Fibroblast of lung (primary cell): ENCODE data around the gene CCDC59. TPM values are rescaled to one million over a fixed set of nuclear protein-coding genes. Genes with fewer than 3 reads are reported as not detected.
A peak's percentile ranks its signal among the peaks of the same experiment; 100 is the strongest.

Experiments used
- DNase-seq, 2 donors: peaks; one replicate each; pipeline versions ENCODE4 v3.0.0 to v3.0.0-alpha.2; 2010; ENCODE audit warnings: low read depth in 2 of 2
- H2AFZ ChIP-seq: 2 replicates; pipeline ENCODE4 v1.5.1; 2012; ENCODE audit warnings: low read length, control low read depth, inconsistent platforms
- H3K27ac ChIP-seq: 2 replicates; pipeline ENCODE4 v1.5.1; 2011; ENCODE audit warnings: low read length, control low read depth; ENCODE audit not compliant: insufficient read depth
- H3K27me3 ChIP-seq: 2 replicates; pipeline ENCODE4 v1.5.1; 2011; ENCODE audit warnings: mild to moderate bottlenecking, low read length; ENCODE audit not compliant: control insufficient read depth, insufficient read depth
- H3K36me3 ChIP-seq: 2 replicates; pipeline ENCODE4 v1.5.1; 2011; ENCODE audit warnings: low read length; ENCODE audit not compliant: control insufficient read depth, insufficient read depth
- H3K4me1 ChIP-seq: 2 replicates; pipeline ENCODE4 v1.5.1; 2011; ENCODE audit warnings: low read length; ENCODE audit not compliant: control insufficient read depth, insufficient read depth; ENCODE audit errors: extremely low read depth
- H3K4me2 ChIP-seq: 2 replicates; pipeline ENCODE4 v1.5.1; 2011; ENCODE audit warnings: low read length, control low read depth; ENCODE audit not compliant: insufficient read depth; ENCODE audit errors: extremely low read depth
- H3K4me3 ChIP-seq, 4 experiments: fragments of 200-600 bp in 1 of 4; sonication (generic) in 1 of 4; replicated peaks in 1 of 4; 2 replicates each; pipeline ENCODE4 v1.5.1; 2011 to 2016; ENCODE audit warnings: low read length in 4 of 4, low read depth in 3 of 4, mild to moderate bottlenecking in 3 of 4, control low read depth in 2 of 4, inconsistent platforms in 1 of 4, mixed read lengths in 1 of 4; ENCODE audit not compliant: insufficient read depth in 1 of 4; ENCODE audit errors: control extremely low read depth in 1 of 4
- H3K79me2 ChIP-seq: 2 replicates; pipeline ENCODE4 v1.5.1; 2012; ENCODE audit warnings: mild to moderate bottlenecking, low read length, inconsistent platforms; ENCODE audit not compliant: control insufficient read depth, insufficient read depth
- H3K9ac ChIP-seq: 2 replicates; pipeline ENCODE4 v1.5.1; 2011; ENCODE audit warnings: mild to moderate bottlenecking, low read length, control low read depth; ENCODE audit not compliant: insufficient read depth
- H3K9me3 ChIP-seq: 2 replicates; pipeline ENCODE4 v1.5.1; 2012; ENCODE audit warnings: low read depth, low read length; ENCODE audit not compliant: control insufficient read depth, insufficient read depth
- H4K20me1 ChIP-seq: 2 replicates; pipeline ENCODE4 v1.5.1; 2011; ENCODE audit warnings: low read length; ENCODE audit not compliant: control insufficient read depth, insufficient read depth; ENCODE audit errors: extremely low read depth
- EZH2 ChIP-seq: IDR thresholded peaks from 2 replicates; pipeline ENCODE4 v1.5.1; 2012; ENCODE audit warnings: low read length, control low read depth, mild to moderate bottlenecking; ENCODE audit errors: missing control alignments
- polyA plus RNA-seq, 2 donors: library from polyadenylated mRNA; depleted of rRNA in 1 of 2; stranded (reverse) in 1 of 2; unstranded in 1 of 2; fragments of >200 nt; gene quantifications; 2 replicates each; pipeline ENCODE4 v1.2.1, GENCODE V29; 2011 to 2012; ENCODE audit warnings: missing spikeins in 1 of 2
- total RNA-seq: library from RNA; depleted of rRNA; stranded (reverse); fragments of >200 nt; gene quantifications from 2 replicates; pipeline ENCODE4 v1.2.1, GENCODE V29; 2014
- TF ChIP-seq, protein P1 (sequence below), 2 donors: IDR thresholded peaks in 1 of 2; conservative IDR thresholded peaks in 1 of 2; 1 replicate in 1 of 2; 2 replicates in 1 of 2; pipeline ENCODE4 v1.5.1; 2011 to 2012; ENCODE audit warnings: low read length in 2 of 2, control low read depth in 1 of 2, inconsistent platforms in 1 of 2, low read depth in 1 of 2, mild to moderate bottlenecking in 1 of 2

CCDC59 gene
- total and polyA plus RNA-seq, 2 donors (not counting 1 experiment from before 2014, with no cell fraction given): 46.9 to 57.8 TPM

- Histone ChIP-seq H3K27ac (no peak overlapping the region), H3K4me3 (no peak overlapping the region), H3K9me3 (no peaks in the 10 kb centered on the region), H4K20me1 (no peaks in the 10 kb centered on the region), H3K79me2 (no peaks in the 10 kb centered on the region), H2AFZ (no peak overlapping the region), H3K4me1 (no peaks in the 10 kb centered on the region), H3K36me3 (no peaks in the 10 kb centered on the region), H3K27me3 (no peaks in the 10 kb centered on the region), H3K9ac (no peak overlapping the region), H3K4me2 (no peak overlapping the region)
- TF ChIP-seq, protein P1, sequence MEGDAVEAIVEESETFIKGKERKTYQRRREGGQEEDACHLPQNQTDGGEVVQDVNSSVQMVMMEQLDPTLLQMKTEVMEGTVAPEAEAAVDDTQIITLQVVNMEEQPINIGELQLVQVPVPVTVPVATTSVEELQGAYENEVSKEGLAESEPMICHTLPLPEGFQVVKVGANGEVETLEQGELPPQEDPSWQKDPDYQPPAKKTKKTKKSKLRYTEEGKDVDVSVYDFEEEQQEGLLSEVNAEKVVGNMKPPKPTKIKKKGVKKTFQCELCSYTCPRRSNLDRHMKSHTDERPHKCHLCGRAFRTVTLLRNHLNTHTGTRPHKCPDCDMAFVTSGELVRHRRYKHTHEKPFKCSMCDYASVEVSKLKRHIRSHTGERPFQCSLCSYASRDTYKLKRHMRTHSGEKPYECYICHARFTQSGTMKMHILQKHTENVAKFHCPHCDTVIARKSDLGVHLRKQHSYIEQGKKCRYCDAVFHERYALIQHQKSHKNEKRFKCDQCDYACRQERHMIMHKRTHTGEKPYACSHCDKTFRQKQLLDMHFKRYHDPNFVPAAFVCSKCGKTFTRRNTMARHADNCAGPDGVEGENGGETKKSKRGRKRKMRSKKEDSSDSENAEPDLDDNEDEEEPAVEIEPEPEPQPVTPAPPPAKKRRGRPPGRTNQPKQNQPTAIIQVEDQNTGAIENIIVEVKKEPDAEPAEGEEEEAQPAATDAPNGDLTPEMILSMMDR (conservative IDR thresholded peaks at IDR 0.05 in 1 of 2, IDR thresholded peaks at IDR 0.05 in 1 of 2; ENCODE audit: low read depth in 1 of 2, low read length in 2 of 2): no peak
- no peak for TF ChIP-seq EZH2
- no peak for DNase-seq
Observed at GRCh38 chr12:82400819-82401218, 42.6 kb upstream of the CCDC59 start.

GRCh38 chr12:82398879-82399278 is 40.7 kb upstream of the CCDC59 start:
- H3K4me3 ChIP-seq: no peak overlapping the region
- H3K4me2 ChIP-seq: no peak overlapping the region
- H3K27ac ChIP-seq: no peak overlapping the region
- H4K20me1 ChIP-seq: no peaks in the 10 kb centered on the region
- no peaks in the 10 kb centered on the region for H3K36me3 ChIP-seq
- H2AFZ ChIP-seq: no peak overlapping the region
- DNase-seq: no peak
- no peak overlapping the region for H3K9ac ChIP-seq
- H3K9me3 ChIP-seq: no peaks in the 10 kb centered on the region
- H3K4me1 ChIP-seq: no peaks in the 10 kb centered on the region
- H3K27me3 ChIP-seq: no peaks in the 10 kb centered on the region
- TF ChIP-seq EZH2: no peak
- TF ChIP-seq, protein P1 (conservative IDR thresholded peaks at IDR 0.05 in 1 of 2, IDR thresholded peaks at IDR 0.05 in 1 of 2; ENCODE audit: low read depth in 1 of 2, low read length in 2 of 2): no peak
- no peaks in the 10 kb centered on the region for H3K79me2 ChIP-seq

DNA sequence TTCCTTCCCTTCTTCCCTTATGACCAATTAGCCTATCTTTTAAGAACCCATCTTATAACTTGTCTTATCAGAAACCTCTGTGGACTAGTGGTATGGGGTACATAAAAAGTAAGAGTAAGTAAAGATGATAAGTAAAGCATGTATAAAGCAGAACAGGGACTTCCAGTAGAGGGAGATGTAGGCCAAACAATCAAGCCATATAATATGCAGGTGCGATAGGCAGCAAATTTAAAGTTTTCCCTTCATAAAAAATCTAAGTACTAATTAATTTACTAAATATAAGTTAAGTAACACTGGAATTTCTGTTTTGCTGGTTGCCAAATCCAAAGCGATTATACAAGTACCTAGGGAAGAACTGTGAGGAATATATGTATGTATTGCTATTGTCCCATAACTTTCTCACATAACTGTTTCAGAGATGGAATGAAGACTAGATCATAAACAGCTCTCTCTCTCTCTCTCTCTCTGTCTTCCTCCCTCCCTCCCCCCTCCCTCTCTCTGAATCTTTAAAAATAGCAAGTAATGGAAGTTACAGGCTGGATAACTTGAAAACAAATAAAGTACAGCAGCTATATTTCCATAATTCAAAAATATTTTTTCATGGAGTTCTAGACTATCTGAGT is 25.9 kb upstream of the CCDC59 start:
- Histone ChIP-seq H3K4me3 (no peak overlapping the region), H3K9ac (no peak overlapping the region), H4K20me1 (no peaks in the 10 kb centered on the region), H3K27me3 (no peaks in the 10 kb centered on the region), H3K79me2 (no peaks in the 10 kb centered on the region), H3K36me3 (no peaks in the 10 kb centered on the region), H3K4me1 (no peaks in the 10 kb centered on the region), H3K9me3 (no peaks in the 10 kb centered on the region), H3K27ac (no peak overlapping the region), H2AFZ (no peak overlapping the region), H3K4me2 (no peak overlapping the region)
- TF ChIP-seq, protein P1 (conservative IDR thresholded peaks at IDR 0.05 in 1 of 2, IDR thresholded peaks at IDR 0.05 in 1 of 2; ENCODE audit: low read depth in 1 of 2, low read length in 2 of 2): peak; percentile 52 to 66
- TF ChIP-seq EZH2: no peak
- peak; percentile 26 to 51 for DNase-seq
